RKO (cell line): ENCODE measurements around the gene SCIMP.
"Not testable (repeated sequence)": the region's sequence is repeated elsewhere in the genome, so short reads cannot be mapped to it uniquely, and the experiment has no call there.

Source experiments
- DNase-seq: peaks from one replicate; pipeline ENCODE4 v3.0.0-alpha.2; 2016; ENCODE audit warnings: low spot score

SCIMP gene

GRCh38 chr17:5184288-5184687 lies 50.4 kb downstream of the SCIMP start:
- DNase-seq = no peak

- no peak for DNase-seq
Measured at GRCh38 chr17:5183410-5183793, 51.3 kb downstream of the SCIMP start.

GRCh38 chr17:5182597-5183409 lies 51.9 kb downstream of the SCIMP start:
- DNase-seq = no peak

DNA sequence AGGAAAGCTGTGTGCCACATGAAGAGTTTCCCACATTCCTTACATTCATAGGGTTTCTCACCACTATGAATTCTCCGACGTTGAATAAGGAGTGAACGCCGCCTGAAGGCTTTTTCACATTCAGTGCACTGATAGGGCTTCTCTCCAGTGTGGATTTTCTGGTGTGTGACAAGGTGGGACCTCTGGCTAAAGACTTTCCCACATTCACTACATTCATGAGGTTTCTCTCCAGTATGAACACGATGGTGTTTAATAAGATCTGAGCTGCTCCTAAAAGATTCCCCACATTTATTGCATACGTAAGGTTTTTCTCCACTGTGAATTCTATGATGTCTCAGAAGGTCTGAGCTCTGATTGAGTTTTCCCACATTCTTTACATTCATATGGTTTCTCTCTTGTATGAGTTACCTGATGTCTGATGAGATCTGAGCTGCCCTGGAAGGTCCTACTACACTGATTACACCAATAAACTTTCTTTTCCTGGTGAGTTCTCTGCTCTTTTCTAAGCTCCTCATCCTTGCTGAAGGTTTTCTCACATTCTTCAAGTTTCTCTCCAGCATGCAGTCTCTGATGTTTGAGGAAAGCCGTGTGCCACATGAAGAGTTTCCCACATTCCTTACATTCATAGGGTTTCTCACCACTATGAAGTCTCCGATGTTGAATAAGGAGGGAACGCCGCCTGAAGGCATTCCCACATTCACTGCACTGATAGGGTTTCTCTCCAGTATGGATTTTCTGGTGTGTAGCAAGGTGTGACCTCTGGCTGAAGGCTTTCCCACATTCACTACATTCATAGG lies 53.0 kb downstream of the SCIMP start:
- no peak for DNase-seq

DNA sequence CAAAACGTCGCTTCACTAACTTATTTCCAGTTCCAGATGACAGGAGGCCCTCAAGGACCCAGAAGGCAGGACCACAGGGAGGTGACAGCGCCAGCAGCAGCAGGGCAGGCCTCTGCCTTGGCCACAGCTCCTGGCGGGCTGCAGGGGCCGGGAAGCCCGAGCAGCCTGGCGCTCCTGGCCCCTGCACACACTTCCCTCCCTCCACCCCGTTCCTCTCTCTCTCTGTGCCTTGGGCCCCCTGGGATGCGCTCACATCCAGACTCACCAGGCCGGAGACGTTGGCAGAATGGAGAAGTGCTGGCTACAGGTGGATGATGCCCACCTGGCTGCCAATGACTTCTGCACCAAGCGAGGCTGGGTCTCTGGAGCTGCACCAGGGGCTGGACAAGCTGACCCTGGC lies 55.7 kb downstream of the SCIMP start:
- no peak for DNase-seq

GRCh38 chr17:5175027-5175426 lies 59.6 kb downstream of the SCIMP start:
- not testable (repeated sequence) for DNase-seq

DNA sequence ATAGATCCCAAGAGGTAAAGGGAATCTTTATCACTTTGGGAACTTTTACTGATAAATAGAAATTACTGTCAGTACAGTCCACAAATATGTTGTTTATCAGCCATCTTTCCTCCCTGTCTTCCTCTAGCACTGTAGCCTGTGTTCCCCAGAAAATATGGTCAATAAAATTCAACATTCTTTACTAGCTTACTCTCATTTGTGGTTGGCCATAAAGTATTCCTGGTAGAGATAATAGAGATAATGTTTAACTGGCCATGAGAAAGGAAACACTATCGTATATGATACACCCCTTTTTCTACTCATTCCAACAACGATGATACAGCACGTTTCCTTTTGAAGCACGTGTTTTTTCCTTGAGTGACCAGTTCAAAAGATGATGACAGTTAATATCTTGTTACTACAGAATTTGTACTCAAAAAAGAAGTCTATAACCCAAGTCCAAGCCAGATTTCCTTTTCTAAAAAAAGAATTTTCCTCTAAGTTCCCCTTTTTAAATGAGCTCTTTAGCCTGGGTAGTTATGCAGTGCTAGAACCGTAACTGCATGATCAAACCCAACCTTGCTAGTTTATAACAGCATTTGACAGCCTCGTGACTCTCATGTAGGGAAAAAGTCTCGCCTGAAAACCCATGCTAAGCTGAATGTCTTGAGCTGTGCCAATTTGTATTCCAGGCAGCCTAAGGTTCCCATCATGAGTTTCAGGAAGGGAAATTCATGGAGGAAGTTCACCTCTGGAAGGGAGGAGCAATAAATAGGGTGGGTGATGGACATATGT lies 68.7 kb downstream of the SCIMP start:
- not testable (repeated sequence) for DNase-seq

DNA sequence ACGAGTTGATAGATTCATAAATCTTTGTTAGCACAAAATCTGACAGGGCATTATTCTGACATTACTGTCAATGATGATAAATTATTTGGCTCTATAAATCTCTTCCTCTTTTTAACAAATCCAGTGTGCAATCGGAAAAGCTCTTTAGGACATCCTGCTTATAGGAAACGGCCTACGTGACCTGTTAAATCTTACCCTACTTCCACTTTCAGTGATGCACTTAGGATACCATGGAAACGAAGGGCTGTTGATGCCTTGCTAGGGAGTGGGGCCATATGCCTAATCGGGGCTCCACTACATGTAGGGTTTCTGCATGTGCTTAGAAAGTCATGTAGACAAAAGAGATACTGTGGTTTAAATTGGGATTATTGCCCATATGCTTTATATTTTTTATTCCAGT lies 70.2 kb downstream of the SCIMP start:
- no peak for DNase-seq

GRCh38 chr17:5161793-5162192 lies 72.9 kb downstream of the SCIMP start:
- not testable (repeated sequence) for DNase-seq

DNA sequence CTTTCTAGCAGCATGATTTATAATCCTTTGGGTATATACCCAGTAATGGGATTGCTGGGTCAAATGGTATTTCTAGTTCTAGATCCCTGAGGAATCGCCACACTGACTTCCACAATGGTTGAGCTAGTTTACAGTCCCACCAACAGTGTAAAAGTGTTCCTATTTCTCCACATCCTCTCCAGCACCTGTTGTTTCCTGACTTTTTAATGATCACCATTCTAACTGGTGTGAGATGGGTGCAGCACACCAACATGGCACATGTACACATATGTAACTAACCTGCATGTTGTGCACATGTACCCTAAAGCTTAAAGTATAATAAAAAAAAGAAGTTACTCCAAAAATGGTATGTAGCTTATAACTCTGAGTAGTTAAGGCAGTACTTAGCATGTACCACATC lies 74.0 kb downstream of the SCIMP start:
- DNase-seq = not testable (repeated sequence)
